K562 (cell line): Measurements from ENCODE around the gene PRKCE. TPM values are rescaled to one million over a fixed set of nuclear protein-coding genes. Genes with fewer than 3 reads are reported as not detected.

Source experiments
- ATAC-seq: fragments of 200-7000 bp; cut with Tn5 transposase; 3 replicates; pipeline ENCODE4 v1.9.1; 2020; ENCODE audit warnings: moderate library complexity
- BruUV-seq: library from RNA; stranded (reverse); fragments of 400-500 nt; replicated peaks from 2 replicates; lab custom pipeline; 2021; lab: Mats Ljungman, UMichigan
- CTCF ChIA-PET: fragments of 300-600 bp; formaldehyde crosslinking; extraction: SDS; loops from one replicate; lab custom pipeline; 2021; ENCODE audit warnings: low intra/inter-chr PET ratio; lab: Yijun Ruan, JAX
- POLR2A ChIA-PET: fragments of 300-600, 350-650 bp; sonication (Branson Sonifier 250); formaldehyde crosslinking; extraction: SDS; loops from one replicate; lab custom pipeline; 2021; ENCODE audit warnings: antibody characterized with exemption, inconsistent platforms; lab: Yijun Ruan, JAX
- DNase-seq, 4 experiments: peaks; one replicate each; pipeline versions ENCODE4 v3.0.0 to v3.0.0-alpha.2; 2011 to 2018; ENCODE audit warnings: low spot score in 3 of 4, mixed read lengths in 3 of 4; ENCODE audit errors: extremely low read depth in 1 of 4
- FAIRE-seq: peaks from 2 replicates; lab custom pipeline; 2011; peaks lifted over from hg19 to GRCh38; lab: Jason Lieb, UNC
- H2AFZ ChIP-seq: 2 replicates; pipeline ENCODE4 v1.6.0; 2011; ENCODE audit warnings: low read depth, low read length, control low read depth, inconsistent platforms
- H3K27ac ChIP-seq: fragments of 200-600 bp; 3 replicates; pipeline ENCODE4 v1.8.0; 2011; ENCODE audit warnings: low read depth, mild to moderate bottlenecking, control low read depth, inconsistent platforms, low read length, moderate library complexity, mixed read lengths; ENCODE audit errors: extremely low read depth
- H3K27me3 ChIP-seq, 2 experiments: fragments of 300-600 bp in 1 of 2; 2 replicates in 1 of 2; 3 replicates in 1 of 2; pipeline versions ENCODE4 v1.6.0 to v1.8.0; 2011; ENCODE audit warnings: inconsistent platforms in 2 of 2, low read length in 2 of 2, mild to moderate bottlenecking in 1 of 2, mixed read lengths in 1 of 2, moderate library complexity in 1 of 2; ENCODE audit not compliant: control insufficient read depth in 2 of 2, insufficient read depth in 2 of 2
- H3K36me3 ChIP-seq: fragments of 300-600 bp; 3 replicates; pipeline ENCODE4 v1.8.0; 2011; ENCODE audit warnings: mild to moderate bottlenecking, low read length, inconsistent platforms; ENCODE audit not compliant: control insufficient read depth, insufficient read depth
- H3K4me1 ChIP-seq, 2 experiments: fragments of 200-600 bp in 1 of 2; replicated peaks in 1 of 2; 2 replicates in 1 of 2; 3 replicates in 1 of 2; pipeline versions ENCODE4 v1.5.1 to v1.8.0; 2011; ENCODE audit warnings: inconsistent platforms in 2 of 2, low read length in 2 of 2, mild to moderate bottlenecking in 1 of 2, mixed read lengths in 1 of 2, moderate library complexity in 1 of 2; ENCODE audit not compliant: control insufficient read depth in 2 of 2, insufficient read depth in 2 of 2
- H3K4me2 ChIP-seq: 2 replicates; pipeline ENCODE4 v1.6.1; 2011; ENCODE audit warnings: low read length, control low read depth, inconsistent platforms, mixed read lengths; ENCODE audit not compliant: insufficient read depth
- H3K4me3 ChIP-seq: fragments of 200-600 bp; sonication (generic), shearing (Covaris generic); 2 replicates; pipeline ENCODE4 v1.5.1; 2016; ENCODE audit warnings: control low read depth, inconsistent platforms
- H3K79me2 ChIP-seq: fragments of 200-600 bp; 3 replicates; pipeline ENCODE4 v1.8.0; 2011; ENCODE audit warnings: low read length, inconsistent platforms; ENCODE audit not compliant: control insufficient read depth, insufficient read depth
- H3K9ac ChIP-seq, 2 experiments: 2 replicates each; pipeline versions ENCODE4 v1.6.0 to v1.6.1; 2011; ENCODE audit warnings: low read depth in 2 of 2, low read length in 2 of 2, control low read depth in 1 of 2, inconsistent platforms in 1 of 2, mild to moderate bottlenecking in 1 of 2, mixed read lengths in 1 of 2; ENCODE audit not compliant: insufficient read depth in 1 of 2
- H3K9me1 ChIP-seq: one replicate; pipeline ENCODE4 v1.6.0; 2011; ENCODE audit warnings: inconsistent platforms, mild to moderate bottlenecking, low read length, moderate library complexity; ENCODE audit not compliant: control insufficient read depth, insufficient read depth
- H3K9me3 ChIP-seq: replicated peaks from 2 replicates; pipeline ENCODE4 v1.5.1; 2011; ENCODE audit warnings: low read depth, low read length, inconsistent platforms; ENCODE audit not compliant: control insufficient read depth, insufficient read depth
- H4K20me1 ChIP-seq: replicated peaks from 2 replicates; pipeline ENCODE4 v1.6.1; 2011; ENCODE audit warnings: low read length, inconsistent platforms, mixed read lengths; ENCODE audit not compliant: control insufficient read depth, insufficient read depth
- CBFA2T2 ChIP-seq: fragments of 450-650 bp; conservative IDR thresholded peaks from 2 replicates; pipeline ENCODE4 v1.6.1; 2017; ENCODE audit warnings: mild to moderate bottlenecking
- COPS2 ChIP-seq: fragments of 450-650 bp; conservative IDR thresholded peaks from 2 replicates; pipeline ENCODE4 v1.6.1; 2016; ENCODE audit warnings: mild to moderate bottlenecking, moderate library complexity
- CREB3 ChIP-seq: fragments of 450-650 bp; conservative IDR thresholded peaks from 2 replicates; pipeline ENCODE4 v1.6.1; 2016; ENCODE audit warnings: missing genetic modification characterization, low read depth, mild to moderate bottlenecking, missing compliant biosample characterization, moderate library complexity
- EHMT2 ChIP-seq: fragments of 450-650 bp; IDR thresholded peaks from 2 replicates; pipeline ENCODE4 v1.6.1; 2018; ENCODE audit warnings: antibody characterized with exemption
- ETS1 ChIP-seq: conservative IDR thresholded peaks from 2 replicates; pipeline ENCODE4 v1.6.1; 2011; ENCODE audit warnings: low read depth, mild to moderate bottlenecking, low read length; ENCODE audit not compliant: control insufficient read depth
- GATA2 ChIP-seq: sonication (generic); formaldehyde crosslinking; IDR thresholded peaks from 2 replicates; pipeline ENCODE4 v1.4.0; 2020; ENCODE audit warnings: mild to moderate bottlenecking, missing genetic modification reagents
- IFI16 ChIP-seq: fragments of 250-450 bp; sonication (Bioruptor Pico); IDR thresholded peaks from 2 replicates; pipeline ENCODE4 v2.1.2; 2022; ENCODE audit warnings: mild to moderate bottlenecking, inconsistent platforms
- TAF15 ChIP-seq: fragments of 200-400 bp; formaldehyde crosslinking; IDR thresholded peaks from 2 replicates; pipeline ENCODE4 v1.6.1; 2017; ENCODE audit warnings: mild to moderate bottlenecking, low read depth, low read length, moderate library complexity
- TARDBP ChIP-seq: fragments of 450-650 bp; IDR thresholded peaks from 2 replicates; pipeline ENCODE4 v1.6.1; 2016
- TCF7 ChIP-seq: sonication (generic); IDR thresholded peaks from 2 replicates; pipeline ENCODE4 v1.6.1; 2016; ENCODE audit warnings: antibody characterized with exemption, borderline replicate concordance
- TSHZ1 ChIP-seq: fragments of 250-450 bp; sonication (Bioruptor Pico); IDR thresholded peaks from 2 replicates; pipeline ENCODE4 v1.4.0; 2020; ENCODE audit warnings: mild to moderate bottlenecking, moderate library complexity
- ZBTB34 ChIP-seq: fragments of 250-450 bp; sonication (Bioruptor Pico); IDR thresholded peaks from 2 replicates; pipeline ENCODE4 v1.8.0; 2021; ENCODE audit warnings: mild to moderate bottlenecking, moderate library complexity
- ZFP36 ChIP-seq: fragments of 150-350 bp; IDR thresholded peaks from 2 replicates; pipeline ENCODE4 v1.6.1; 2018; ENCODE audit warnings: low read length, low read depth; ENCODE audit not compliant: partially characterized antibody
- ZNF324 ChIP-seq: fragments of 250-450 bp; sonication (Bioruptor Pico); IDR thresholded peaks from 2 replicates; pipeline ENCODE4 v1.4.0; 2020; ENCODE audit warnings: mild to moderate bottlenecking
- ZNF551 ChIP-seq: fragments of 250-450 bp; sonication (Bioruptor Pico); IDR thresholded peaks from 2 replicates; pipeline ENCODE4 v1.5.0; 2021; ENCODE audit warnings: mild to moderate bottlenecking, moderate library complexity
- ZNF561 ChIP-seq: fragments of 450-650 bp; formaldehyde crosslinking; conservative IDR thresholded peaks from 2 replicates; pipeline ENCODE4 v1.4.0; 2020; ENCODE audit warnings: mild to moderate bottlenecking, moderate library complexity
- WGBS: fragments of 100-300 bp; shearing (Covaris generic); methylation state at CpG from one replicate; pipeline ENCODE4 v1.1.6; 2016; ENCODE audit warnings: low coverage, mixed read lengths; ENCODE audit not compliant: insufficient coverage; ENCODE audit errors: missing lambda C conversion rate; 5-methylcytosine and 5-hydroxymethylcytosine counted together
- in situ Hi-C: fragments of 300-500 bp; cut with MboI; formaldehyde crosslinking; loops from 4 replicates; pipeline ENCODE4 v1.15.0; 2018; ENCODE audit warnings: inconsistent platforms, mixed read lengths
- intact Hi-C: fragments of 100-400 bp; cut with micrococcal nuclease; formaldehyde crosslinking; loops from 2 replicates; pipeline ENCODE4 v1.14.2; 2022
- polyA plus RNA-seq, 8 experiments: library from polyadenylated mRNA; depleted of rRNA in 4 of 8; stranded (reverse) in 5 of 8; unstranded in 3 of 8; fragments of >200 nt; fragmentation: Nextera tagmentation in 2 of 8; fragmentation: Illumina TruSeq in 1 of 8; extraction: Ambion mirVana in 2 of 8; extraction: Trizol in 1 of 8; gene quantifications; 2 replicates each; pipeline versions ENCODE4 v1.2.1 to v1.2.3, GENCODE V29; 2011 to 2014; ENCODE audit warnings: inconsistent platforms in 1 of 8, missing spikeins in 1 of 8
- total RNA-seq, 7 experiments: library from RNA; depleted of rRNA in 6 of 7; stranded (reverse); fragments of >200 nt in 6 of 7; fragmentation: Illumina TruSeq in 2 of 7; extraction: Trizol in 2 of 7; gene quantifications; 2 replicates each; pipeline versions ENCODE4 v1.2.1 to v1.2.3, GENCODE V29; 2011 to 2021; ENCODE audit warnings: low replicate concordance in 1 of 7

PRKCE gene
- total and polyA plus RNA-seq, 9 of the 15 experiments (the other 6 are each of a cell fraction or from before 2014, with no cell fraction given): 0.06 to 1.0 (median 0.22) TPM; not detected in 1

GRCh38 chr2:45759310-45759851 lies 107.9 kb downstream of the PRKCE start:
- ChIA-PET CTCF (no interaction called here), POLR2A (interaction anchor here (0.6 to 0.8 kb wide), 2 partner anchors 8 to 12 kb away, joined by 3 to 4 read pairs; no protein-coding TSS in a partner anchor)
- no peaks in the 10 kb centered on the region for H3K9me1 ChIP-seq
- no peak overlapping the region for H3K27ac ChIP-seq
- no peaks in the 10 kb centered on the region; the same call in 1 of the 2 replicates for H4K20me1 ChIP-seq
- in situ Hi-C loops: no loop called here
- 0 out of 2 replicates have a peak overlapping the region, but pooled peaks have one; percentile 27 for H2AFZ ChIP-seq
- intact Hi-C loops: no loop called here
- no peaks in the 10 kb centered on the region for H3K9me3 ChIP-seq
- no TSS peak for BruUV-seq
- H3K4me1 ChIP-seq: no peaks in the 10 kb centered on the region; a peak in 1 of 5 replicates
- peaks cover 20 to 45% of the 10 kb centered on the region in 2 experiments for H3K27me3 ChIP-seq
- H3K9ac ChIP-seq: 0 out of 4 replicates have a peak overlapping the region, but pooled peaks of 1 of the 2 experiments have one; percentile 38
- no peak for ATAC-seq
- no peak overlapping the region for H3K4me2 ChIP-seq
- no peak for DNase-seq
- 3% methylated on average over 15 of the region's 15 CpGs for WGBS
- H3K4me3 ChIP-seq: no peak overlapping the region
- FAIRE-seq: no peak
- no peaks in the 10 kb centered on the region for H3K79me2 ChIP-seq
- TF ChIP-seq CBFA2T2: no peak
- TF ChIP-seq ZBTB34 (CRISPR knock-in tag): no peak
- no peak for TF ChIP-seq COPS2
- TF ChIP-seq ZNF561: no peak
- no peak for TF ChIP-seq TAF15
- no peak for TF ChIP-seq ZNF324 (CRISPR knock-in tag)
- no peak for TF ChIP-seq CREB3
- TF ChIP-seq GATA2 (CRISPR knock-in tag): no peak
- no peak for TF ChIP-seq EHMT2
- no peak for TF ChIP-seq TARDBP
- TF ChIP-seq ZNF551: no peak
- no peak for TF ChIP-seq TSHZ1 (CRISPR knock-in tag)
- TF ChIP-seq IFI16: no peak
- TF ChIP-seq ETS1: no peak
- TF ChIP-seq TCF7: no peak
- no peak for TF ChIP-seq ZFP36
- no peaks in the 10 kb centered on the region for H3K36me3 ChIP-seq
